Mucosa of rectum (tissue), 2 donors: ENCODE data around the gene LYRM1.

ENCODE experiments used
- H3K27ac ChIP-seq, 2 donors: one replicate each; pipeline ENCODE4 v1.7.0; 2013; ENCODE audit warnings: inconsistent platforms in 2 of 2, low read depth in 2 of 2, low read length in 2 of 2
- H3K27me3 ChIP-seq, 2 donors: one replicate each; pipeline ENCODE4 v1.7.0; 2013; ENCODE audit warnings: low read length in 2 of 2; ENCODE audit not compliant: control insufficient read depth in 2 of 2, insufficient read depth in 2 of 2
- H3K36me3 ChIP-seq, 2 donors: one replicate each; pipeline ENCODE4 v1.7.0; 2013; ENCODE audit warnings: low read length in 2 of 2; ENCODE audit not compliant: control insufficient read depth in 2 of 2, insufficient read depth in 2 of 2
- H3K4me1 ChIP-seq, 2 donors: one replicate each; pipeline ENCODE4 v1.7.0; 2013; ENCODE audit warnings: low read length in 2 of 2, mild to moderate bottlenecking in 1 of 2; ENCODE audit not compliant: control insufficient read depth in 2 of 2, insufficient read depth in 2 of 2
- H3K4me3 ChIP-seq, 2 donors: one replicate each; pipeline ENCODE4 v1.7.0; 2013; ENCODE audit warnings: low read length in 2 of 2
- H3K9ac ChIP-seq, 2 donors: one replicate each; pipeline ENCODE4 v1.7.0; 2013; ENCODE audit warnings: low read length in 2 of 2, low read depth in 1 of 2, mild to moderate bottlenecking in 1 of 2
- H3K9me3 ChIP-seq, 2 donors: one replicate each; pipeline ENCODE4 v1.7.0; 2013; ENCODE audit warnings: low read length in 2 of 2; ENCODE audit not compliant: control insufficient read depth in 2 of 2
- donor health status: healthy.
- donor health status: Normal muscosa, but diverticular disease.

The LYRM1 gene

GRCh38 chr16:20910781-20911321, 10.3 kb downstream of the LYRM1 start:
- peaks cover 0 to 9% of the 10 kb centered on the region in 2 donors for H3K4me1 ChIP-seq
- H3K9me3 ChIP-seq, result no peaks in the 10 kb centered on the region
- H3K36me3 ChIP-seq, result no peaks in the 10 kb centered on the region
- no peaks in the 10 kb centered on the region for H3K27me3 ChIP-seq
- H3K9ac ChIP-seq, result no peak overlapping the region
- H3K4me3 ChIP-seq, result no peak overlapping the region
- peak overlapping the region in 1 of 2 donors; percentile 37 for H3K27ac ChIP-seq

- no peak overlapping the region for H3K4me3 ChIP-seq
- H3K36me3 ChIP-seq, result no peaks in the 10 kb centered on the region
- peaks cover 0 to 3% of the 10 kb centered on the region in 2 donors for H3K4me1 ChIP-seq
- H3K27me3 ChIP-seq, result no peaks in the 10 kb centered on the region
- H3K27ac ChIP-seq, result peak overlapping the region in 1 of 2 donors; percentile 37
- no peaks in the 10 kb centered on the region for H3K9me3 ChIP-seq
- no peak overlapping the region for H3K9ac ChIP-seq
Measured at GRCh38 chr16:20911361-20911760, 10.8 kb downstream of the LYRM1 start.

DNA sequence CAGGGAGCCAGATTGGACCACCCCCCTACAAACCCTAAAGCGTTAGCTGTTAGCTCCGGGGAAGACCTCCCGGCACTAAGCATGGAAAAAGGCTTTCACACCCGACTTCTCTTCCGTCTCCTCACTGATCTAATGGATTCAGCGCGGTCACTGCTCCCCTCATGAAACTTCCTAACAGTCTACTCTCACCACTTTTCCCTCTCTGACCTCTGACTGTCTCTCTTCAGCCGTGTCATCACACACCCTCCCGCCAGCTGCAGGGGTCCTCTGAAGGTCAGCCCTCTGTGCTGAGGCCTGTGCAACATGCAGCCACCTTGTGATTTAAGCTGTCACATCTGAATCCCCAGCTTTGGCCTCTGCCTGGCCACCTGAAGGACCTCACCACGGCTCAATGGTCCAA, 15.7 kb downstream of the LYRM1 start:
- H3K9me3 ChIP-seq, result no peaks in the 10 kb centered on the region
- no peaks in the 10 kb centered on the region for H3K36me3 ChIP-seq
- H3K4me3 ChIP-seq, result no peak overlapping the region
- no peak overlapping the region for H3K27ac ChIP-seq
- no peaks in the 10 kb centered on the region for H3K4me1 ChIP-seq
- no peak overlapping the region for H3K9ac ChIP-seq
- no peaks in the 10 kb centered on the region for H3K27me3 ChIP-seq

DNA sequence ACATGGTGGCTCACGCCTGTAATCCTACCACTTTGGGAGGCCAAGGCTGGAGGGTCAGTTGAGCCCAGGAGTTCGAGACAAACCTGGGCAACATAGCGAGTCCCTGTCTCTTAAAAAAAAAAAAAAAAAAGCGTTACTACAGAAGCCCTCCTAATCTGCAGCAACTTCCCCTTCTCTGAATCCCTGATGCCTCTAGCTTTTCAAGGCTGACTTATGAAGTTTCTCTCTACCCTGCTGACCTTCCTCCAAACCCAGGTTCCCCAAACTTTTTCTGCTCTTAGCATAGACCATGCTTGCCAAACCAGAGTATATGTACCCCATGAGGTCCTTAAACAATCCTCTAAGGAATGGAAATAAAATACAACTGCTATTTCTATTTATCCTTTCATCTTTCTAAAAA, 16.4 kb downstream of the LYRM1 start:
- Histone ChIP-seq H3K9me3 (no peaks in the 10 kb centered on the region), H3K27me3 (no peaks in the 10 kb centered on the region), H3K36me3 (no peaks in the 10 kb centered on the region), H3K9ac (no peak overlapping the region), H3K4me3 (no peak overlapping the region), H3K27ac (no peak overlapping the region), H3K4me1 (no peaks in the 10 kb centered on the region)

- no peaks in the 10 kb centered on the region for H3K4me1 ChIP-seq
- no peaks in the 10 kb centered on the region for H3K27me3 ChIP-seq
- H3K27ac ChIP-seq, result no peak overlapping the region
- H3K9ac ChIP-seq, result no peak overlapping the region
- no peak overlapping the region for H3K4me3 ChIP-seq
- H3K9me3 ChIP-seq, result no peaks in the 10 kb centered on the region
- no peaks in the 10 kb centered on the region for H3K36me3 ChIP-seq
Measured at GRCh38 chr16:20918486-20919239, 18.1 kb downstream of the LYRM1 start.

DNA sequence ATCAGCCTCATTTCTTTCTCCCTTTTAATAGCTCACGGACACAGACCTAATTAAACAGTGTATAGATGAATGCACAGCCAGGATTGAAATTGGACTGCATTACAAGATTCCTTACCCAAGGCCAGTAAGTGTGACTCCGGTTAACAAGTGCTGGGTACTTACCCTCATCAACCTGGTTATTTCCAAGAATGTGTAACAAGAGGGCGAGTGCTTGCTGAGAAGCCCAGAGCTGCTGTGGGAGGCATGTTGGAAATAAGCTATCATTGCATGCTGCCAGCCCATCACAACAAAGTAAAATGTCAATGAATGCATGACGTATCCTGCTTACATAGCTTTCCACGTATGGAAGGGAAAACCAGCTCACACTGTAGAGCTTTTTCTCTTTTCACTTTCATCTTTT, 19.5 kb downstream of the LYRM1 start:
- H3K4me3 ChIP-seq, result no peak overlapping the region
- H3K27me3 ChIP-seq, result no peaks in the 10 kb centered on the region
- no peaks in the 10 kb centered on the region for H3K36me3 ChIP-seq
- no peak overlapping the region for H3K27ac ChIP-seq
- H3K9ac ChIP-seq, result no peak overlapping the region
- no peaks in the 10 kb centered on the region for H3K4me1 ChIP-seq
- no peaks in the 10 kb centered on the region for H3K9me3 ChIP-seq

- H3K9me3 ChIP-seq, result no peaks in the 10 kb centered on the region
- H3K27me3 ChIP-seq, result no peaks in the 10 kb centered on the region
- peaks cover 4% of the 10 kb centered on the region in 2 donors for H3K4me1 ChIP-seq
- H3K4me3 ChIP-seq, result no peak overlapping the region
- no peak overlapping the region for H3K9ac ChIP-seq
- no peak overlapping the region for H3K27ac ChIP-seq
- no peaks in the 10 kb centered on the region for H3K36me3 ChIP-seq
Measured at GRCh38 chr16:20920799-20921198, 20.2 kb downstream of the LYRM1 start.

DNA sequence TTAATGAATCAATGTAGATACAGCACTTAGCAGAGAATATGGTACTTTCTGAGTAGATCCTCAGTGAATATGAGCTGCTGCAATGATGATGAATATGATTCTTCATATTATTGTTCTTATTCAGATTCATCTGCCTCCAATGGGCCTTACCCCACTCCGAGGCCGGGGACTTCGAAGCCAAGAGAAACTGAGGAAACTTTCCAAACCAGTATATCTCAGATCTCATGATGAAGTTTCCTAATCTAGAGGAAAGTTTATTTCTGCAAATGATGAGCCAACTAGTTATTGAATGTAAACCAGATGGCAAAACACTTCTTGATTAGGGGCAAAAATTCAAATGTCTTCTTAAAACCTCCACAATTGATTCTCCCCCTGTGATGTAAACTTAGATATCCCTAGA, 23.3 kb downstream of the LYRM1 start:
- Histone ChIP-seq H3K4me1 (peaks cover 4% of the 10 kb centered on the region in 2 donors), H3K27ac (no peak overlapping the region), H3K9ac (no peak overlapping the region), H3K9me3 (no peaks in the 10 kb centered on the region), H3K27me3 (no peaks in the 10 kb centered on the region), H3K4me3 (no peak overlapping the region), H3K36me3 (no peaks in the 10 kb centered on the region)

GRCh38 chr16:20925751-20926150, 25.2 kb downstream of the LYRM1 start:
- H3K9me3 ChIP-seq, result no peaks in the 10 kb centered on the region
- H3K4me1 ChIP-seq, result peaks cover 4% of the 10 kb centered on the region in 2 donors
- H3K27me3 ChIP-seq, result no peaks in the 10 kb centered on the region
- H3K27ac ChIP-seq, result no peak overlapping the region
- H3K9ac ChIP-seq, result no peak overlapping the region
- no peaks in the 10 kb centered on the region for H3K36me3 ChIP-seq
- no peak overlapping the region for H3K4me3 ChIP-seq

GRCh38 chr16:20928774-20929411, 28.3 kb downstream of the LYRM1 start:
- Histone ChIP-seq H3K9ac (no peak overlapping the region), H3K27ac (no peak overlapping the region), H3K27me3 (no peaks in the 10 kb centered on the region), H3K9me3 (no peaks in the 10 kb centered on the region), H3K36me3 (no peaks in the 10 kb centered on the region), H3K4me1 (peaks cover 4% of the 10 kb centered on the region in 2 donors), H3K4me3 (no peak overlapping the region)
